HepG2 (cell line): Measurements from ENCODE around the gene HYAL2. TPM values are rescaled to one million over a fixed set of nuclear protein-coding genes. Genes with fewer than 3 reads are reported as not detected.

Source experiments
- CAMTA2 ChIP-seq: sonication (generic); formaldehyde crosslinking; IDR thresholded peaks from 2 replicates; pipeline ENCODE4 v1.4.0; 2020; ENCODE audit warnings: mild to moderate bottlenecking, missing genetic modification reagents, borderline replicate concordance
- CHCHD3 ChIP-seq: sonication (generic); formaldehyde crosslinking; IDR thresholded peaks from 2 replicates; pipeline ENCODE4 v1.8.0; 2022; ENCODE audit warnings: mild to moderate bottlenecking, missing genetic modification reagents, moderate library complexity
- EZH2 ChIP-seq: conservative IDR thresholded peaks from 2 replicates; pipeline ENCODE4 v1.6.1; 2012; ENCODE audit warnings: mild to moderate bottlenecking, low read depth, low read length, moderate library complexity
- HNRNPL ChIP-seq: fragments of 200-400 bp; formaldehyde crosslinking; IDR thresholded peaks from 2 replicates; pipeline ENCODE4 v1.6.1; 2017; ENCODE audit warnings: mild to moderate bottlenecking, low read depth, low read length
- HOXA5 ChIP-seq: sonication (generic); formaldehyde crosslinking; IDR thresholded peaks from 2 replicates; pipeline ENCODE4 v1.4.0; 2020; ENCODE audit warnings: missing genetic modification reagents
- HOXD1 ChIP-seq: sonication (generic); formaldehyde crosslinking; IDR thresholded peaks from 2 replicates; pipeline ENCODE4 v1.5.0; 2020; ENCODE audit warnings: missing genetic modification reagents
- MZF1 ChIP-seq: sonication (generic); formaldehyde crosslinking; IDR thresholded peaks from 2 replicates; pipeline ENCODE4 v1.8.1; 2023; ENCODE audit warnings: mild to moderate bottlenecking, missing genetic modification reagents, borderline replicate concordance
- NR3C1 ChIP-seq: sonication (generic); formaldehyde crosslinking; IDR thresholded peaks from 2 replicates; pipeline ENCODE4 v1.4.0; 2020; ENCODE audit warnings: missing genetic modification reagents
- POGZ ChIP-seq: sonication (generic); formaldehyde crosslinking; IDR thresholded peaks from 2 replicates; pipeline ENCODE4 v1.4.0; 2020; ENCODE audit warnings: mild to moderate bottlenecking, missing genetic modification reagents
- STAG1 ChIP-seq: sonication (generic); formaldehyde crosslinking; IDR thresholded peaks from 2 replicates; pipeline ENCODE4 v1.4.0; 2020; ENCODE audit warnings: missing genetic modification reagents
- TEAD2 ChIP-seq: sonication (generic); formaldehyde crosslinking; IDR thresholded peaks from 2 replicates; pipeline ENCODE4 v1.9.0; 2021; ENCODE audit warnings: missing genetic modification reagents
- ZNF143 ChIP-seq: sonication (generic); formaldehyde crosslinking; IDR thresholded peaks from 2 replicates; pipeline ENCODE4 v1.4.0; 2020; ENCODE audit warnings: missing genetic modification reagents
- ZNF24 ChIP-seq: fragments of 450-650 bp; IDR thresholded peaks from 2 replicates; pipeline ENCODE4 v1.6.1; 2017; ENCODE audit warnings: antibody characterized with exemption, mild to moderate bottlenecking
- ZNF549 ChIP-seq: sonication (generic); formaldehyde crosslinking; IDR thresholded peaks from 2 replicates; pipeline ENCODE4 v1.5.0; 2020; ENCODE audit warnings: missing genetic modification reagents
- ZNF615 ChIP-seq: sonication (generic); formaldehyde crosslinking; IDR thresholded peaks from 2 replicates; pipeline ENCODE4 v1.5.0; 2020; ENCODE audit warnings: mild to moderate bottlenecking, missing genetic modification reagents, borderline replicate concordance
- polyA plus RNA-seq, 8 experiments: library from polyadenylated mRNA; depleted of rRNA in 3 of 8; stranded (reverse) in 7 of 8; unstranded in 1 of 8; fragments of >200 nt; fragmentation: Illumina TruSeq in 4 of 8; extraction: Trizol in 4 of 8; gene quantifications; 2 replicates each; pipeline versions ENCODE4 v1.2.1 to v1.2.3, GENCODE V29; 2011 to 2016; ENCODE audit warnings: low read depth in 4 of 8, missing spikeins in 1 of 8, mixed read lengths in 1 of 8; ENCODE audit not compliant: insufficient read depth in 1 of 8
- total RNA-seq, 5 experiments: library from RNA; depleted of rRNA; stranded (reverse); fragments of >200 nt; fragmentation: Illumina TruSeq; extraction: Trizol; gene quantifications; 2 replicates each; pipeline ENCODE4 v1.2.3, GENCODE V29; 2016; ENCODE audit warnings: low read depth in 1 of 5
- TF ChIP-seq, protein P1 (sequence below): IDR thresholded peaks from 2 replicates; pipeline ENCODE4 v1.4.0; 2020; ENCODE audit warnings: mild to moderate bottlenecking, missing genetic modification reagents
- TF ChIP-seq, protein P2 (sequence below): sonication (generic); formaldehyde crosslinking; IDR thresholded peaks from 2 replicates; pipeline ENCODE4 v1.8.1; 2022; ENCODE audit warnings: low read depth, mild to moderate bottlenecking, missing genetic modification reagents
- TF ChIP-seq, protein P3 (sequence below): sonication (generic); formaldehyde crosslinking; IDR thresholded peaks from 2 replicates; pipeline ENCODE4 v1.8.0; 2022; ENCODE audit warnings: missing genetic modification reagents, mild to moderate bottlenecking, inconsistent platforms, borderline replicate concordance
- TF ChIP-seq, protein P4 (sequence below): IDR thresholded peaks from 2 replicates; pipeline ENCODE4 v1.6.1; 2018; ENCODE audit warnings: missing genetic modification reagents, mild to moderate bottlenecking, missing compliant biosample characterization

The HYAL2 gene
- total and polyA plus RNA-seq, 2 of the 13 experiments (the other 11 are each of a cell fraction or from before 2014, with no cell fraction given), result 76.2 to 102 TPM

DNA sequence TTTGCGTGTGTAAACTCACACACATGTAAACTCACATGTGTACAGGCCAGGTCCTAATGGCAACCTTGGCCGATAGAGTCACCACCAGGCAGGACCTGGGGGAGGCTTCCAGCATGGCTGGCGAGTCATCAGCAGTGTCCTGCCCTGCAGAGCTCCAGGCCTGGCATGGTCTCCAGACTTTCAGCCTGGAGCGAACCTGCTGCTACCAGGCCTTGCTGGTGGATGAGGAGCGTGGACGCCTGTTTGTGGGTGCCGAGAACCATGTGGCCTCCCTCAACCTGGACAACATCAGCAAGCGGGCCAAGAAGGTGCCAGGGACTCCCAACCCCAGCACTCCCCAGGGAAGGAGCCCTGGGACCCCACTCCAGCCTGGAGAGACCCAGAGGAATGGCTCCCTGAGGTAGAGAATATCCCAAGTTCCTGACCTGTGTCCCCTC is 52.5 kb downstream of the HYAL2 start (continued):
- TF ChIP-seq, protein P1, sequence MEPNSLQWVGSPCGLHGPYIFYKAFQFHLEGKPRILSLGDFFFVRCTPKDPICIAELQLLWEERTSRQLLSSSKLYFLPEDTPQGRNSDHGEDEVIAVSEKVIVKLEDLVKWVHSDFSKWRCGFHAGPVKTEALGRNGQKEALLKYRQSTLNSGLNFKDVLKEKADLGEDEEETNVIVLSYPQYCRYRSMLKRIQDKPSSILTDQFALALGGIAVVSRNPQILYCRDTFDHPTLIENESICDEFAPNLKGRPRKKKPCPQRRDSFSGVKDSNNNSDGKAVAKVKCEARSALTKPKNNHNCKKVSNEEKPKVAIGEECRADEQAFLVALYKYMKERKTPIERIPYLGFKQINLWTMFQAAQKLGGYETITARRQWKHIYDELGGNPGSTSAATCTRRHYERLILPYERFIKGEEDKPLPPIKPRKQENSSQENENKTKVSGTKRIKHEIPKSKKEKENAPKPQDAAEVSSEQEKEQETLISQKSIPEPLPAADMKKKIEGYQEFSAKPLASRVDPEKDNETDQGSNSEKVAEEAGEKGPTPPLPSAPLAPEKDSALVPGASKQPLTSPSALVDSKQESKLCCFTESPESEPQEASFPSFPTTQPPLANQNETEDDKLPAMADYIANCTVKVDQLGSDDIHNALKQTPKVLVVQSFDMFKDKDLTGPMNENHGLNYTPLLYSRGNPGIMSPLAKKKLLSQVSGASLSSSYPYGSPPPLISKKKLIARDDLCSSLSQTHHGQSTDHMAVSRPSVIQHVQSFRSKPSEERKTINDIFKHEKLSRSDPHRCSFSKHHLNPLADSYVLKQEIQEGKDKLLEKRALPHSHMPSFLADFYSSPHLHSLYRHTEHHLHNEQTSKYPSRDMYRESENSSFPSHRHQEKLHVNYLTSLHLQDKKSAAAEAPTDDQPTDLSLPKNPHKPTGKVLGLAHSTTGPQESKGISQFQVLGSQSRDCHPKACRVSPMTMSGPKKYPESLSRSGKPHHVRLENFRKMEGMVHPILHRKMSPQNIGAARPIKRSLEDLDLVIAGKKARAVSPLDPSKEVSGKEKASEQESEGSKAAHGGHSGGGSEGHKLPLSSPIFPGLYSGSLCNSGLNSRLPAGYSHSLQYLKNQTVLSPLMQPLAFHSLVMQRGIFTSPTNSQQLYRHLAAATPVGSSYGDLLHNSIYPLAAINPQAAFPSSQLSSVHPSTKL (CRISPR knock-in tag), result no peak
- TF ChIP-seq CHCHD3 (CRISPR knock-in tag) (no peak), TEAD2 (no peak), MZF1 (CRISPR knock-in tag) (no peak), ZNF24 (no peak), STAG1 (no peak), ZNF143 (CRISPR knock-in tag) (no peak), HOXD1 (no peak), ZNF549 (CRISPR knock-in tag) (no peak), EZH2 (no peak), NR3C1 (CRISPR knock-in tag) (no peak), ZNF615 (CRISPR knock-in tag) (no peak), HNRNPL (no peak), POGZ (CRISPR knock-in tag) (no peak), HOXA5 (no peak), CAMTA2 (CRISPR knock-in tag) (no peak)
- TF ChIP-seq, protein P2, sequence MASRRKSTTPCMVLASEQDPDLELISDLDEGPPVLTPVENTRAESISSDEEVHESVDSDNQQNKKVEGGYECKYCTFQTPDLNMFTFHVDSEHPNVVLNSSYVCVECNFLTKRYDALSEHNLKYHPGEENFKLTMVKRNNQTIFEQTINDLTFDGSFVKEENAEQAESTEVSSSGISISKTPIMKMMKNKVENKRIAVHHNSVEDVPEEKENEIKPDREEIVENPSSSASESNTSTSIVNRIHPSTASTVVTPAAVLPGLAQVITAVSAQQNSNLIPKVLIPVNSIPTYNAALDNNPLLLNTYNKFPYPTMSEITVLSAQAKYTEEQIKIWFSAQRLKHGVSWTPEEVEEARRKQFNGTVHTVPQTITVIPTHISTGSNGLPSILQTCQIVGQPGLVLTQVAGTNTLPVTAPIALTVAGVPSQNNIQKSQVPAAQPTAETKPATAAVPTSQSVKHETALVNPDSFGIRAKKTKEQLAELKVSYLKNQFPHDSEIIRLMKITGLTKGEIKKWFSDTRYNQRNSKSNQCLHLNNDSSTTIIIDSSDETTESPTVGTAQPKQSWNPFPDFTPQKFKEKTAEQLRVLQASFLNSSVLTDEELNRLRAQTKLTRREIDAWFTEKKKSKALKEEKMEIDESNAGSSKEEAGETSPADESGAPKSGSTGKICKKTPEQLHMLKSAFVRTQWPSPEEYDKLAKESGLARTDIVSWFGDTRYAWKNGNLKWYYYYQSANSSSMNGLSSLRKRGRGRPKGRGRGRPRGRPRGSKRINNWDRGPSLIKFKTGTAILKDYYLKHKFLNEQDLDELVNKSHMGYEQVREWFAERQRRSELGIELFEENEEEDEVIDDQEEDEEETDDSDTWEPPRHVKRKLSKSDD, result no peak
- TF ChIP-seq, protein P3, sequence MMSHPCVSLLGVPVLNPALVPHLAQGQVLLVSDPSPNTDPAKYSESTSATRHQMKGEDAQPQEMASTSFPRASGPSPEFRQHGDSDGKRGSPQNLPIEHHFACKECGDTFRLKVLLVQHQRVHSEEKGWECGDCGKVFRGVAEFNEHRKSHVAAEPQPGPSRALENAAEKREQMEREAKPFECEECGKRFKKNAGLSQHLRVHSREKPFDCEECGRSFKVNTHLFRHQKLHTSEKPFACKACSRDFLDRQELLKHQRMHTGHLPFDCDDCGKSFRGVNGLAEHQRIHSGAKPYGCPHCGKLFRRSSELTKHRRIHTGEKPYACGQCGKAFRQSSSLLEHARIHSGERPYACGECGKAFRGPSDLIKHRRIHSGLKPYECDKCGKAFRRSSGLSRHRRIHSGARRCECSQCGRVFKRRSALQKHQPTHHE (CRISPR knock-in tag), result no peak
- TF ChIP-seq, protein P4, sequence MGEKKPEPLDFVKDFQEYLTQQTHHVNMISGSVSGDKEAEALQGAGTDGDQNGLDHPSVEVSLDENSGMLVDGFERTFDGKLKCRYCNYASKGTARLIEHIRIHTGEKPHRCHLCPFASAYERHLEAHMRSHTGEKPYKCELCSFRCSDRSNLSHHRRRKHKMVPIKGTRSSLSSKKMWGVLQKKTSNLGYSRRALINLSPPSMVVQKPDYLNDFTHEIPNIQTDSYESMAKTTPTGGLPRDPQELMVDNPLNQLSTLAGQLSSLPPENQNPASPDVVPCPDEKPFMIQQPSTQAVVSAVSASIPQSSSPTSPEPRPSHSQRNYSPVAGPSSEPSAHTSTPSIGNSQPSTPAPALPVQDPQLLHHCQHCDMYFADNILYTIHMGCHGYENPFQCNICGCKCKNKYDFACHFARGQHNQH (CRISPR knock-in tag), result no peak
